Ovary (tissue), 3 donors: ENCODE data around the gene PI4KA.
"Not testable (repeated sequence)": the region's sequence is repeated elsewhere in the genome, so short reads cannot be mapped to it uniquely, and the experiment has no call there.

Source experiments
- CTCF ChIP-seq, 3 donors: fragments of 450-650 bp in 2 of 3; fragments of 200-600 bp in 1 of 3; IDR thresholded peaks; one replicate each; pipeline versions ENCODE4 v1.5.1 to v1.8.0; 2016 to 2022; ENCODE audit warnings: antibody characterized with exemption in 3 of 3, mild to moderate bottlenecking in 1 of 3
- POLR2A ChIP-seq: fragments of 450-650 bp; IDR thresholded peaks from one replicate; pipeline ENCODE4 v1.6.1; 2017; ENCODE audit warnings: antibody characterized with exemption, mild to moderate bottlenecking, moderate library complexity
- donor health status: DM: no; HTN: no; CAD: no.

- not testable (repeated sequence) for TF ChIP-seq CTCF (IDR thresholded peaks at IDR 0.05); POLR2A
These were observed 191.1 kb downstream of the PI4KA start for GRCh38 chr22:20667548-20667947.
